ENCODE measurements around the gene IGFBP1. TPM values are rescaled to one million over a fixed set of nuclear protein-coding genes. Genes with fewer than 3 reads are reported as not detected.

IGFBP1 gene
- total and polyA plus RNA-seq, 2 of the 13 experiments (the other 11 are each of a cell fraction or from before 2014, with no cell fraction given), result 5.4 to 885 TPM

DNA sequence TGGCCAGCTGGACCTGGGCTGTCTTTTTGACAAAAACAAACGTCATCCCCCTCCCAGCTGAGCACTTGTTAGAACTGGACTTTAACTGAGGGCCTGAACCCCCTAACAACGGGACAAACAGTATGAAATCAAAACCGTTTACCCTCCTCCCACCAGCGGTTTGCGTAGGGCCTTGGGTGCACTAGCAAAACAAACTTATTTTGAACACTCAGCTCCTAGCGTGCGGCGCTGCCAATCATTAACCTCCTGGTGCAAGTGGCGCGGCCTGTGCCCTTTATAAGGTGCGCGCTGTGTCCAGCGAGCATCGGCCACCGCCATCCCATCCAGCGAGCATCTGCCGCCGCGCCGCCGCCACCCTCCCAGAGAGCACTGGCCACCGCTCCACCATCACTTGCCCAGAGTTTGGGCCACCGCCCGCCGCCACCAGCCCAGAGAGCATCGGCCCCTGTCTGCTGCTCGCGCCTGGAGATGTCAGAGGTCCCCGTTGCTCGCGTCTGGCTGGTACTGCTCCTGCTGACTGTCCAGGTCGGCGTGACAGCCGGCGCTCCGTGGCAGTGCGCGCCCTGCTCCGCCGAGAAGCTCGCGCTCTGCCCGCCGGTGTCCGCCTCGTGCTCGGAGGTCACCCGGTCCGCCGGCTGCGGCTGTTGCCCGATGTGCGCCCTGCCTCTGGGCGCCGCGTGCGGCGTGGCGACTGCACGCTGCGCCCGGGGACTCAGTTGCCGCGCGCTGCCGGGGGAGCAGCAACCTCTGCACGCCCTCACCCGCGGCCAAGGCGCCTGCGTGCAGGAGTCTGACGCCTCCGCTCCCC lies at the start of gene IGFBP1 (continued):
- TF ChIP-seq, protein P1, sequence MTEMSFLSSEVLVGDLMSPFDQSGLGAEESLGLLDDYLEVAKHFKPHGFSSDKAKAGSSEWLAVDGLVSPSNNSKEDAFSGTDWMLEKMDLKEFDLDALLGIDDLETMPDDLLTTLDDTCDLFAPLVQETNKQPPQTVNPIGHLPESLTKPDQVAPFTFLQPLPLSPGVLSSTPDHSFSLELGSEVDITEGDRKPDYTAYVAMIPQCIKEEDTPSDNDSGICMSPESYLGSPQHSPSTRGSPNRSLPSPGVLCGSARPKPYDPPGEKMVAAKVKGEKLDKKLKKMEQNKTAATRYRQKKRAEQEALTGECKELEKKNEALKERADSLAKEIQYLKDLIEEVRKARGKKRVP (CRISPR knock-in tag; IDR thresholded peaks at IDR 0.05), result peak in 1 of 2 experiments; percentile 84; a peak in 2 of 4 replicates
- TF ChIP-seq, protein P2, sequence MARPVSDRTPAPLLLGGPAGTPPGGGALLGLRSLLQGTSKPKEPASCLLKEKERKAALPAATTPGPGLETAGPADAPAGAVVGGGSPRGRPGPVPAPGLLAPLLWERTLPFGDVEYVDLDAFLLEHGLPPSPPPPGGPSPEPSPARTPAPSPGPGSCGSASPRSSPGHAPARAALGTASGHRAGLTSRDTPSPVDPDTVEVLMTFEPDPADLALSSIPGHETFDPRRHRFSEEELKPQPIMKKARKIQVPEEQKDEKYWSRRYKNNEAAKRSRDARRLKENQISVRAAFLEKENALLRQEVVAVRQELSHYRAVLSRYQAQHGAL (CRISPR knock-in tag; IDR thresholded peaks at IDR 0.05; ENCODE audit: not compliant biosample characterization), result peak; percentile 96
- peak; percentile 61; the same call in 2 of the 3 replicates for TF ChIP-seq MXI1 (IDR thresholded peaks at IDR 0.05; ENCODE audit: borderline replicate concordance, low read depth, low read length)
- TF ChIP-seq NFKB2 (CRISPR knock-in tag; IDR thresholded peaks at IDR 0.05; ENCODE audit: borderline replicate concordance), result peak; percentile 94
- TF ChIP-seq KDM1A (CRISPR knock-in tag; IDR thresholded peaks at IDR 0.05), result no peak
- TF ChIP-seq, protein P3, sequence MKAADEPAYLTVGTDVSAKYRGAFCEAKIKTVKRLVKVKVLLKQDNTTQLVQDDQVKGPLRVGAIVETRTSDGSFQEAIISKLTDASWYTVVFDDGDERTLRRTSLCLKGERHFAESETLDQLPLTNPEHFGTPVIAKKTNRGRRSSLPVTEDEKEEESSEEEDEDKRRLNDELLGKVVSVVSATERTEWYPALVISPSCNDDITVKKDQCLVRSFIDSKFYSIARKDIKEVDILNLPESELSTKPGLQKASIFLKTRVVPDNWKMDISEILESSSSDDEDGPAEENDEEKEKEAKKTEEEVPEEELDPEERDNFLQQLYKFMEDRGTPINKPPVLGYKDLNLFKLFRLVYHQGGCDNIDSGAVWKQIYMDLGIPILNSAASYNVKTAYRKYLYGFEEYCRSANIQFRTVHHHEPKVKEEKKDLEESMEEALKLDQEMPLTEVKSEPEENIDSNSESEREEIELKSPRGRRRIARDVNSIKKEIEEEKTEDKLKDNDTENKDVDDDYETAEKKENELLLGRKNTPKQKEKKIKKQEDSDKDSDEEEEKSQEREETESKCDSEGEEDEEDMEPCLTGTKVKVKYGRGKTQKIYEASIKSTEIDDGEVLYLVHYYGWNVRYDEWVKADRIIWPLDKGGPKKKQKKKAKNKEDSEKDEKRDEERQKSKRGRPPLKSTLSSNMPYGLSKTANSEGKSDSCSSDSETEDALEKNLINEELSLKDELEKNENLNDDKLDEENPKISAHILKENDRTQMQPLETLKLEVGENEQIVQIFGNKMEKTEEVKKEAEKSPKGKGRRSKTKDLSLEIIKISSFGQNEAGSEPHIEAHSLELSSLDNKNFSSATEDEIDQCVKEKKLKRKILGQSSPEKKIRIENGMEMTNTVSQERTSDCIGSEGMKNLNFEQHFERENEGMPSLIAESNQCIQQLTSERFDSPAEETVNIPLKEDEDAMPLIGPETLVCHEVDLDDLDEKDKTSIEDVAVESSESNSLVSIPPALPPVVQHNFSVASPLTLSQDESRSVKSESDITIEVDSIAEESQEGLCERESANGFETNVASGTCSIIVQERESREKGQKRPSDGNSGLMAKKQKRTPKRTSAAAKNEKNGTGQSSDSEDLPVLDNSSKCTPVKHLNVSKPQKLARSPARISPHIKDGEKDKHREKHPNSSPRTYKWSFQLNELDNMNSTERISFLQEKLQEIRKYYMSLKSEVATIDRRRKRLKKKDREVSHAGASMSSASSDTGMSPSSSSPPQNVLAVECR (CRISPR knock-in tag; IDR thresholded peaks at IDR 0.05; ENCODE audit: borderline replicate concordance), result peak; percentile 90
- peak; percentile 92 for TF ChIP-seq ZNF780A (CRISPR knock-in tag; IDR thresholded peaks at IDR 0.05)
- no peak; the same call in 1 of the 2 replicates for TF ChIP-seq ZNF556 (CRISPR knock-in tag; IDR thresholded peaks at IDR 0.05; ENCODE audit: borderline replicate concordance)
- TF ChIP-seq GABPB1 (CRISPR knock-in tag; IDR thresholded peaks at IDR 0.05), result peak; percentile 77
- TF ChIP-seq, protein P4, sequence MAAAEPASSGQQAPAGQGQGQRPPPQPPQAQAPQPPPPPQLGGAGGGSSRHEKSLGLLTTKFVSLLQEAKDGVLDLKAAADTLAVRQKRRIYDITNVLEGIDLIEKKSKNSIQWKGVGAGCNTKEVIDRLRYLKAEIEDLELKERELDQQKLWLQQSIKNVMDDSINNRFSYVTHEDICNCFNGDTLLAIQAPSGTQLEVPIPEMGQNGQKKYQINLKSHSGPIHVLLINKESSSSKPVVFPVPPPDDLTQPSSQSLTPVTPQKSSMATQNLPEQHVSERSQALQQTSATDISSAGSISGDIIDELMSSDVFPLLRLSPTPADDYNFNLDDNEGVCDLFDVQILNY (CRISPR knock-in tag; conservative IDR thresholded peaks at IDR 0.05), result no peak
- TF ChIP-seq ZSCAN21 (CRISPR knock-in tag; IDR thresholded peaks at IDR 0.05; ENCODE audit: borderline replicate concordance), result peak; percentile 96
- TF ChIP-seq RARG (CRISPR knock-in tag; IDR thresholded peaks at IDR 0.05; ENCODE audit: low read depth), result peak; percentile 96
- TF ChIP-seq HOXA9 (CRISPR knock-in tag; IDR thresholded peaks at IDR 0.05; ENCODE audit: borderline replicate concordance), result peak; percentile 95
- TF ChIP-seq, protein P5, sequence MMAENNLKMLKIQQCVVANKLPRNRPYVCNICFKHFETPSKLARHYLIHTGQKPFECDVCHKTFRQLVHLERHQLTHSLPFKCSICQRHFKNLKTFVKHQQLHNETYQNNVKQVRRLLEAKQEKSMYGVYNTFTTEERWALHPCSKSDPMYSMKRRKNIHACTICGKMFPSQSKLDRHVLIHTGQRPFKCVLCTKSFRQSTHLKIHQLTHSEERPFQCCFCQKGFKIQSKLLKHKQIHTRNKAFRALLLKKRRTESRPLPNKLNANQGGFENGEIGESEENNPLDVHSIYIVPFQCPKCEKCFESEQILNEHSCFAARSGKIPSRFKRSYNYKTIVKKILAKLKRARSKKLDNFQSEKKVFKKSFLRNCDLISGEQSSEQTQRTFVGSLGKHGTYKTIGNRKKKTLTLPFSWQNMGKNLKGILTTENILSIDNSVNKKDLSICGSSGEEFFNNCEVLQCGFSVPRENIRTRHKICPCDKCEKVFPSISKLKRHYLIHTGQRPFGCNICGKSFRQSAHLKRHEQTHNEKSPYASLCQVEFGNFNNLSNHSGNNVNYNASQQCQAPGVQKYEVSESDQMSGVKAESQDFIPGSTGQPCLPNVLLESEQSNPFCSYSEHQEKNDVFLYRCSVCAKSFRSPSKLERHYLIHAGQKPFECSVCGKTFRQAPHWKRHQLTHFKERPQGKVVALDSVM (CRISPR knock-in tag; IDR thresholded peaks at IDR 0.05), result peak; percentile 68
- TF ChIP-seq SIN3A (IDR thresholded peaks at IDR 0.05; ENCODE audit: borderline replicate concordance, low read depth, low read length), result peak; percentile 73
- TF ChIP-seq ZBTB1 (CRISPR knock-in tag; IDR thresholded peaks at IDR 0.05; ENCODE audit: borderline replicate concordance), result peak; percentile 83; the same call in 1 of the 2 replicates
- peak; percentile 76; the same call in 1 of the 2 replicates for TF ChIP-seq ZFP62 (CRISPR knock-in tag; IDR thresholded peaks at IDR 0.05)
- TF ChIP-seq KDM6A (CRISPR knock-in tag; IDR thresholded peaks at IDR 0.05; ENCODE audit: low read depth), result peak; percentile 7; the same call in 1 of the 2 replicates
- peak; percentile 54; the same call in 1 of the 2 replicates for TF ChIP-seq NKX3-1 (CRISPR knock-in tag; IDR thresholded peaks at IDR 0.05)

All from HepG2 (cell line).